Measurements from ENCODE around the gene KCTD16.

The KCTD16 gene

GRCh38 chr5:144170276-144171024, at the start of gene KCTD16, which contains the start of gene YIPF5:
TSS of gene KCTD16 (plus strand) at chr5:144170873.
TSS of gene YIPF5 (minus strand) at chr5:144170659. CDS start at chr5:144169955, 704 bp downstream.
- in situ Hi-C loops (cut with MboI; ENCODE audit: low sequenced_read_pairs), result no loop called here

GRCh38 chr5:144121577-144121976, 49.1 kb upstream of the KCTD16 start:
- in situ Hi-C loops (cut with MboI; ENCODE audit: low sequenced_read_pairs), result no loop called here

- in situ Hi-C loops (cut with MboI; ENCODE audit: low sequenced_read_pairs), result no loop called here
Observed at GRCh38 chr5:144122081-144122480, 48.6 kb upstream of the KCTD16 start.

- in situ Hi-C loops (cut with MboI; ENCODE audit: low sequenced_read_pairs), result no loop called here
Observed at GRCh38 chr5:144122641-144123040, 48.0 kb upstream of the KCTD16 start.

- in situ Hi-C loops (cut with MboI; ENCODE audit: low sequenced_read_pairs), result no loop called here
Observed at GRCh38 chr5:144125163-144125726, 45.4 kb upstream of the KCTD16 start.

- in situ Hi-C loops (cut with MboI; ENCODE audit: low sequenced_read_pairs), result no loop called here
Observed at GRCh38 chr5:144126707-144127106, 44.0 kb upstream of the KCTD16 start.

- in situ Hi-C loops (cut with MboI; ENCODE audit: low sequenced_read_pairs), result no loop called here
Observed at GRCh38 chr5:144128844-144129243, 41.8 kb upstream of the KCTD16 start.

- in situ Hi-C loops (cut with MboI; ENCODE audit: low sequenced_read_pairs), result no loop called here
Observed at GRCh38 chr5:144130306-144130705, 40.4 kb upstream of the KCTD16 start.

GRCh38 chr5:144131261-144131660, 39.4 kb upstream of the KCTD16 start:
- in situ Hi-C loops (cut with MboI; ENCODE audit: low sequenced_read_pairs), result no loop called here

- in situ Hi-C loops (cut with MboI; ENCODE audit: low sequenced_read_pairs), result no loop called here
Observed at GRCh38 chr5:144133050-144133633, 37.5 kb upstream of the KCTD16 start.

- in situ Hi-C loops (cut with MboI; ENCODE audit: low sequenced_read_pairs), result no loop called here
Observed at GRCh38 chr5:144134194-144134826, 36.4 kb upstream of the KCTD16 start.

- in situ Hi-C loops (cut with MboI; ENCODE audit: low sequenced_read_pairs), result no loop called here
Observed at GRCh38 chr5:144135113-144135762, 35.4 kb upstream of the KCTD16 start.

- in situ Hi-C loops (cut with MboI; ENCODE audit: low sequenced_read_pairs), result no loop called here
Observed at GRCh38 chr5:144139586-144139985, 31.1 kb upstream of the KCTD16 start.

GRCh38 chr5:144141585-144141984, 29.1 kb upstream of the KCTD16 start:
- in situ Hi-C loops (cut with MboI; ENCODE audit: low sequenced_read_pairs), result no loop called here

GRCh38 chr5:144142139-144142823, 28.4 kb upstream of the KCTD16 start:
- in situ Hi-C loops (cut with MboI; ENCODE audit: low sequenced_read_pairs), result no loop called here

GRCh38 chr5:144142824-144143162, 27.9 kb upstream of the KCTD16 start:
- in situ Hi-C loops (cut with MboI; ENCODE audit: low sequenced_read_pairs), result no loop called here

GRCh38 chr5:144143625-144144024, 27.0 kb upstream of the KCTD16 start:
- in situ Hi-C loops (cut with MboI; ENCODE audit: low sequenced_read_pairs), result no loop called here

- in situ Hi-C loops (cut with MboI; ENCODE audit: low sequenced_read_pairs), result no loop called here
Observed at GRCh38 chr5:144144956-144145751, 25.5 kb upstream of the KCTD16 start.

- in situ Hi-C loops (cut with MboI; ENCODE audit: low sequenced_read_pairs), result no loop called here
Observed at GRCh38 chr5:144151026-144151425, 19.6 kb upstream of the KCTD16 start.

GRCh38 chr5:144156767-144157171, 13.9 kb upstream of the KCTD16 start:
- in situ Hi-C loops (cut with MboI; ENCODE audit: low sequenced_read_pairs), result no loop called here
